Measurements from ENCODE around the gene PBX4.

Gene PBX4

GRCh38 chr19:19649155-19649554 is 30.7 kb upstream of the PBX4 start:
- TF ChIP-seq CTCF (IDR thresholded peaks at IDR 0.05; ENCODE audit: low read length), result no peak
- no peak for TF ChIP-seq EZH2 (IDR thresholded peaks at IDR 0.05; ENCODE audit: borderline replicate concordance, low read length)
- H3K9me2 ChIP-seq (ENCODE audit: low read depth, low read length), result no peaks in the 10 kb centered on the region
- H3K36me3 ChIP-seq (ENCODE audit: insufficient read depth, low read length), result peaks cover 95% of the 10 kb centered on the region

GRCh38 chr19:19647037-19647835 is 28.7 kb upstream of the PBX4 start:
- H3K27me3 ChIP-seq (ENCODE audit: insufficient read depth, low read length), result no peaks in the 10 kb centered on the region
- TF ChIP-seq EZH2 (IDR thresholded peaks at IDR 0.05; ENCODE audit: borderline replicate concordance, low read length) (no peak), CTCF (IDR thresholded peaks at IDR 0.05; ENCODE audit: low read length) (no peak)
- H3K4me1 ChIP-seq (ENCODE audit: insufficient read depth, low read length, severe bottlenecking), result peaks cover 13% of the 10 kb centered on the region
- no peak overlapping the region for H3K9ac ChIP-seq (ENCODE audit: low read length)
- H2AFZ ChIP-seq (ENCODE audit: low read length), result no peak overlapping the region
- H3K27ac ChIP-seq (ENCODE audit: low read depth, low read length, poor library complexity, severe bottlenecking), result no peak overlapping the region
- peaks cover 8% of the 10 kb centered on the region for H3K79me2 ChIP-seq (ENCODE audit: insufficient read depth, low read length)
- H3K9me3 ChIP-seq (ENCODE audit: low read length), result no peaks in the 10 kb centered on the region
- no peak overlapping the region for H3K4me3 ChIP-seq (ENCODE audit: low read depth, low read length, poor library complexity, severe bottlenecking)
- no peaks in the 10 kb centered on the region for H3K9me2 ChIP-seq (ENCODE audit: low read depth, low read length)
- H4K20me1 ChIP-seq (ENCODE audit: insufficient read depth, low read length), result no peaks in the 10 kb centered on the region
- no peak overlapping the region for H3K4me2 ChIP-seq (ENCODE audit: low read length)
- no peaks in the 10 kb centered on the region for H3F3A ChIP-seq (ENCODE audit: insufficient read depth, low read length)
- H3K36me3 ChIP-seq (ENCODE audit: insufficient read depth, low read length), result peaks cover 82% of the 10 kb centered on the region

More at GRCh38 chr19:19649155-19649554, 30.7 kb upstream of the PBX4 start:
- peaks cover 2% of the 10 kb centered on the region for H3K4me1 ChIP-seq (ENCODE audit: insufficient read depth, low read length, severe bottlenecking)
- H3K4me3 ChIP-seq (ENCODE audit: low read depth, low read length, poor library complexity, severe bottlenecking), result no peak overlapping the region
- H3K27me3 ChIP-seq (ENCODE audit: insufficient read depth, low read length), result no peaks in the 10 kb centered on the region
- H3K9me3 ChIP-seq (ENCODE audit: low read length), result no peaks in the 10 kb centered on the region
- no peaks in the 10 kb centered on the region for H4K20me1 ChIP-seq (ENCODE audit: insufficient read depth, low read length)
- H2AFZ ChIP-seq (ENCODE audit: low read length), result no peak overlapping the region
- H3K27ac ChIP-seq (ENCODE audit: low read depth, low read length, poor library complexity, severe bottlenecking), result no peak overlapping the region
- no peaks in the 10 kb centered on the region for H3F3A ChIP-seq (ENCODE audit: insufficient read depth, low read length)
- no peak overlapping the region for H3K9ac ChIP-seq (ENCODE audit: low read length)
- H3K4me2 ChIP-seq (ENCODE audit: low read length), result no peak overlapping the region
- H3K79me2 ChIP-seq (ENCODE audit: insufficient read depth, low read length), result no peaks in the 10 kb centered on the region

GRCh38 chr19:19645233-19645870 is 26.9 kb upstream of the PBX4 start:
- peak overlapping the region; percentile 90 for H3K27ac ChIP-seq (ENCODE audit: low read depth, low read length, poor library complexity, severe bottlenecking)
- no peaks in the 10 kb centered on the region for H3F3A ChIP-seq (ENCODE audit: insufficient read depth, low read length)

More at GRCh38 chr19:19645233-19645870, 26.9 kb upstream of the PBX4 start:
- H3K79me2 ChIP-seq (ENCODE audit: insufficient read depth, low read length), result peaks cover 8% of the 10 kb centered on the region
- no peak overlapping the region for H2AFZ ChIP-seq (ENCODE audit: low read length)
- H4K20me1 ChIP-seq (ENCODE audit: insufficient read depth, low read length), result no peaks in the 10 kb centered on the region
- H3K9me3 ChIP-seq (ENCODE audit: low read length), result no peaks in the 10 kb centered on the region
- H3K4me2 ChIP-seq (ENCODE audit: low read length), result no peak overlapping the region
- H3K27me3 ChIP-seq (ENCODE audit: insufficient read depth, low read length), result no peaks in the 10 kb centered on the region
- H3K36me3 ChIP-seq (ENCODE audit: insufficient read depth, low read length), result peaks cover 77% of the 10 kb centered on the region
- no peak overlapping the region for H3K9ac ChIP-seq (ENCODE audit: low read length)
- no peak overlapping the region for H3K4me3 ChIP-seq (ENCODE audit: low read depth, low read length, poor library complexity, severe bottlenecking)
- no peak for TF ChIP-seq CTCF (IDR thresholded peaks at IDR 0.05; ENCODE audit: low read length)
- TF ChIP-seq EZH2 (IDR thresholded peaks at IDR 0.05; ENCODE audit: borderline replicate concordance, low read length), result no peak
- H3K4me1 ChIP-seq (ENCODE audit: insufficient read depth, low read length, severe bottlenecking), result peaks cover 17% of the 10 kb centered on the region
- H3K9me2 ChIP-seq (ENCODE audit: low read depth, low read length), result no peaks in the 10 kb centered on the region

Measured in OCI-LY1 (cell line).